Fibroblast of skin of back (primary cell): Measurements from ENCODE around the gene SLC25A21.
"Not testable (repeated sequence)": the region's sequence is repeated elsewhere in the genome, so short reads cannot be mapped to it uniquely, and the experiment has no call there.

Experiments
- DNase-seq: peaks from one replicate; pipeline ENCODE4 v3.0.0-alpha.2; 2013

SLC25A21 gene

DNA sequence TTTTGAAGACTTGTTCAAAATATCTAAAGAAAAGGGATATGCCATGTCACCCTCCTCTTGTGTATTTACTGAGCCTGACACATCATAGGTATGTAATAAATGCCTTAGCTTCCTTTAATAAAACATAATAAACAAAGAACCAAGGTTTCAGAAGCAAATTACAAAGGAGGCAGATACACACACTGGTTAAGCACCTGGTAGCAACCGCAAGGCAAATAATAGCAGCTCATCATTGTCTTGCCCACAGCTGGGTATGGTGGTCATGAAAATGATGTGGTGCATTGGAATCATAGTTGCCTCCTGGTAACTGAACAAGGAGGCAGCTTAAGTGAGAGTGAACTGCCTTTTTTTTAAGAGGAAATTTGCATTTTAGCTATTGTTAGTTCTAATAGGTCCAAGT is 471.8 kb downstream of the SLC25A21 start:
- no peak for DNase-seq

DNA sequence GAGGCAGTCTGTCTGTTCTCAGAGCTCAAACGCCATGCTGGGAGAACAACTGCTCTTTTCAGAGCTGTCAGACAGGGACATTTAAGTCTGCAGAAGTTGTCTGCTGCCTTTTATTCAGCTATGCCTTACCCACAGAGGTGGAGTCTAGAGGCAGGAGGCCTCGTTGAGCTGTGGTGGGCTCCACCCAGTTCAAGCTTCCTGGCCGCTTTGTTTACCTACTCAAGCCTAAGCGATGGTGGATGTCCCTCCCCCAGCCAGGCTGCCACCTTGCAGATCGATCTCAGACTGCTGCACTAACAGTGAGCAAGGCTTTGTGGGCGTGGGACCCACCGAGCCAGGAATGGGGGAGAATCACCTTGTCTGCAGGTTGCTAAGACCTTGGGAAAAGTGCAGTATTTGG is 473.0 kb downstream of the SLC25A21 start:
- not testable (repeated sequence) for DNase-seq

- peak; percentile 0 for DNase-seq
These were observed 481.9 kb downstream of the SLC25A21 start for GRCh38 chr14:36690311-36691040.

- no peak for DNase-seq
These were observed 487.5 kb downstream of the SLC25A21 start for GRCh38 chr14:36684946-36685345.

- DNase-seq = no peak
These were observed 489.2 kb downstream of the SLC25A21 start for GRCh38 chr14:36683083-36683724.

DNA sequence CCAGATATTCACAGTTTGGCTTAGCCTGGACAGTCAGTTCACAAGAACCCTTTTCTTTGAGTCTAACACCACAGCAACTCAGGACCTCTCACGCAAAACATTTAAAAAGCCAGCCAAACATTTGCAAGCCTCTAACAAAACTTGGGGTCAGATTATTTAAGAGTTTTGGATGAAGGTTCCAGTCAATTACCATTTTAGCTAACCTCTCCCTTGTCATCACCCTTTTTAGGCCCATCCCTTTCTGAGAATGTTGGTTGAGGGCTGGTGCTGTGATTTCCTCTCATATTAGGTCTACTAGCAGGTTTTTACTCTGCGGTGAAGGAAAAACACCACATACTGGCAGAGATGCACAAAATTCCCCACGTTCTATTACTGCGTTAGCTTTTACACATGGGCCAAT is 490.1 kb downstream of the SLC25A21 start:
- DNase-seq = no peak

DNA sequence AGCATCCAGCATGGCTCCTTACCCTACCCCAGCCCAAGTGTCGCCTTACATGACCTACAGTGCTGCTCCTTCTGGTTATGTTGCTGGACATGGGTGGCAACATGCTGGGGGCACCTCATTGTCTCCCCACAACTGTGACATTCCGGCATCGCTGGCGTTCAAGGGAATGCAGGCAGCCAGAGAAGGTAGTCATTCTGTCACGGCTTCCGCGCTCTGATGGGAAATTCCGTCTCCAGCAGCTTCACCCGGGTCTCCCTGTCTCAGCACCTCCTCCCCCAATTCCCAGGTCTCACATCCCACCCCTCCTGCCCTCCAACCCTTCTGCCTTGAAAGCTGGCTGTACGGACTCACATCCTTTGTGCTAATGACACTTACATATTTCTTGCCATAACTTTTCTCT is 496.2 kb downstream of the SLC25A21 start:
- DNase-seq = no peak

GRCh38 chr14:36675581-36675980 is 496.8 kb downstream of the SLC25A21 start:
- no peak for DNase-seq

DNA sequence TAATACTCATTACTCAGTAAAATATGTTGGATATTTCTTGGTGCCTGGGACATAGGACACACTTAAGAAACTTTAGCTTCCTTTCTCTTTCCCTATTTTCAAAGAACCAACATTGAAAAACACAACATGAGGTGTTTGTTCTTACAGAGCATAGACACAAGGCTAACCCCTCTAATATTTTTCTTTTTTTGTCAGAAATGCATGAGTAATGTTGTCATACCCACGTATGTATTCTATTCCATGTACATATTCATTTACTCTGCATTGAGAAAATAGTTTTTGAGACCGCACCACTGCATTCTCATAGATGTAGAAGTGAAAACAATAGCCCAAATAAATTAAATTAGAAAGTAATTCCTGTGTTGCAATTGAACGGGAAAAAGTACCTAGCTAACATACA is 497.7 kb downstream of the SLC25A21 start:
- no peak for DNase-seq

- no peak for DNase-seq
These were observed 500.3 kb downstream of the SLC25A21 start for GRCh38 chr14:36672095-36672494.

- DNase-seq = no peak
These were observed 501.3 kb downstream of the SLC25A21 start for GRCh38 chr14:36671149-36671548.

DNA sequence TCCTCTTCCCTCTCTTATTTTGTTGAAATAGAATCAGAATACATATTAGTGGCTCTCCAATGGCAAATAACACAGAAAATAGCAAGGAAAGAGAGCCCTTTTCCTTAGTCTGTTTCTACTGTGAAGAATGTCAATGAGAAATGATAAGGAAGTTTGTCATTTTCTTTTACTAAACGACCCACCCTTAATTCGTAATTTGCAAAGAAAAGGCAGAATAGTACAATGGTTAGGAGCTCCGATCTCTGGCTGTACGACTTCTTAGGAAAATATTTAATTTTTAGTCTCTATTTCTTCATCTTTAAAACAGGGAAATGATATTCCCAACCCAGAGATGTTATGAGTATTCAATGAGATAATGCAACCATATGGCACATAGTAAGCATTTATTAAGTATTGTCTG is 504.7 kb downstream of the SLC25A21 start:
- no peak for DNase-seq

DNA sequence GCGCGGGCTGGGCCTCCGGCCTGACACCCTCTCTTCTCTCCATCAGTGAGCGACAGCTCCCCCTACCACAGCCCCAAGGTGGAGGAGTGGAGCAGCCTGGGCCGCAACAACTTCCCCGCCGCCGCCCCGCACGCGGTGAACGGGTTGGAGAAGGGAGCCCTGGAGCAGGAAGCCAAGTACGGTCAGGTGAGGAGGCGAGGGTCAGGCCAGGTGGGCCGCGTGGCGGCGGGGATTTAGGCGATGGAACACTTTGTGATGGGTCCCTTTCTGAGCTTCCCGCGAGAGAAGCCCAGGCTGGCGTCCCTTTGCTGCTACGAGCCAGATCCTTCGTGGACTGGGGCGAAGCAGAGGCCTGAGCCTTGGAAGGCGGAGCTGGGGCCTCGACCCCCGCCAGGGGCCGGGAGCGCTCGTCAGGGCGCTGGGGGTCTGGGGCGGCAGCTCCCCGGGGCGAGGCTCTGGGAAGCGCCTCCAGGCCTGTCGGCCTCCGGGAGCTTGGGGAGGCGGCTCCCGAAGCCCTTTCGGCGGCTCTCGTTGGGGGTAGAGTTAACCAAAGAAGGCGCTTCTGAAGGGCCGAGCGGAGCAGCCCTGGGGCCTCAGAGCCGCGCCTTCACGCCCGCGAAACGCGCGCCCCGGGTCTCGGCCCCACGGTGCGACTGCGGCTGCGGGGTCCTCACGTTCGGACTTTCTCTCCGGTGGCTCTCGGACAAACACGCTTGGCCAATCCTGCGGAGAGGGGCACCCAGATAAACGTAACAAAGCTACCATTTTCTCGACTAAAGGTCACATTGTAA is 505.8 kb downstream of the SLC25A21 start:
- no peak for DNase-seq

DNA sequence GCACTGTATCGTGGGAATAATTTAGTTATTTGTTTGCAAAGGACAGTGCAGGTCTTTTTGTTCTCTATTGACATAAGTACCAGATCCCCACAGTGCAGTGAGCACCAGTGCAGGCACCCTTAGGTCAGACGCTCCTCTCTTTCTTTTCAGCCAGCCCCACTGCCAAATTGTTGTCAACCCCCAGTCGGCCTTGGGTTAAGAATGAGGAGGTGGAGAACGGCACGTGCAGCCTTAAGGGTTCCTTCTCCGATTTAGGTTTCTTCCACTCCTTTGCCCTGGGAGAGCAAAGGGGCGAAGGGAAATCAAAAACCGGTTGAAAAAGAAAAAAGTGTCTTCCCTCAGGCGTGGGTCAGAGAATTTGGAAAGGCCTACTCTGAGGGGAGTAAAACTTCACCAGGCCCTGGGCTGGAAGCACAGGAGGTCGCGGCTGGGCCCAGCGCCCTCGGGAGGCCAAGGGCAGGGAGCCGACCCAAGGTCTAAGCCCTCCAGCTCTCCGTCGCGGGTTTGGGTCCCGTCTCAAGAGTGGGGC is 506.5 kb downstream of the SLC25A21 start:
- DNase-seq = no peak

- no peak for DNase-seq
These were observed 507.8 kb downstream of the SLC25A21 start for GRCh38 chr14:36664322-36665193.

DNA sequence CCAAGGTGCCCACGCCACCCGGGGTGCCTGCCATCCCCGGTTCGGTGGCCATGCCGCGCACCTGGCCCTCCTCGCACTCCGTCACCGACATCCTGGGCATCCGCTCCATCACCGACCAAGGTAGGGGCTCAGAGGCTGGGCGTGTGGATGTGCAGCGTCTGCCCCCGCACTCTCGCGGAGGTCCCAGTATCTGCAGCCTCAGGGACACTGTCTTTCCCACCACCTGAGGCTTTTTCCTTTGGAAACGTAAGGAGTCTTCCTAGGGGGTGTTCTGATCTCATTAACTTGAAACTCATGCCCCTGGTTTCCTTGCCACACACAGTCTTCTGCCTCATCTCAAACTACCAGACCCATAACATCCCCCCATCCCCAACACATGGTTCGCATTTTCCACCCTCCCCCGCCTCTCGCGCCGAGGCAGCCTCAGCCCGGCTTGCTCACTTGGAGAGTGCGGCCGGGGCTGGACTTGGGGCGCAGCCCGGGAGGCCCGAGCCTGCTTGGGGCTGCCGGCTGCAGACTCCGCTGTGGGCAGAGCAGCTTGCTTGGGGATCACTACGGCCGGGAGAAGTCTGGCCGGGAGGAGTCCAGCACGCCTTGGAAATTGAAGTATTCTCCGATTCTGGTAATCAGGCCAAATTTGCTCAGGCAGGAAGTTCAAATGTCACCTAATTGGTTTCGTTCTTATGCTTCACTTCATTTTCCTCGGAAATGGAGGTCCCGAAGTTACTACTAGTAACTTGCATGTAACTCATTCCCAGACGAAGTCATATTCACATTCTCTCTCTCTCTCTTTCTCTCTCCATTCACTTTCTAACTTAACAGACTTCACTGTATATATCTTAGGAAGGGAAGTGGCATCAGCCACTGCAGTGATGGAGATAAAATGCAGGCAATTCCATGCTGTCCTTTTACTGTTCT is 508.7 kb downstream of the SLC25A21 start:
- no peak for DNase-seq

- DNase-seq = no peak
These were observed 509.6 kb downstream of the SLC25A21 start for GRCh38 chr14:36662543-36663403.

DNA sequence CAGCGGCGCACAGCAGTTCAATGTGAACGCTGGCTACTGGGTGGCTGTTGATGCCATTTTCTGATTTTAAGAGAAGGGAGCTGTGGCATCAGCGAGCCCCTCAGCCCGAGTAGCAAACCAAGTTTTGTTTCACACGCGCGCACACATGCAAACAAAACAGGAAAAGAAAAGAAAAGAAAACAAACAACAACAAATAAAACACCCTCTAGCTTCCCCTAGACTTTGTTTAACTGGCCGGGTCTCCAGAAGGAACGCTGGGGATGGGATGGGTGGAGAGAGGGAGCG is 510.2 kb downstream of the SLC25A21 start:
- no peak for DNase-seq

DNA sequence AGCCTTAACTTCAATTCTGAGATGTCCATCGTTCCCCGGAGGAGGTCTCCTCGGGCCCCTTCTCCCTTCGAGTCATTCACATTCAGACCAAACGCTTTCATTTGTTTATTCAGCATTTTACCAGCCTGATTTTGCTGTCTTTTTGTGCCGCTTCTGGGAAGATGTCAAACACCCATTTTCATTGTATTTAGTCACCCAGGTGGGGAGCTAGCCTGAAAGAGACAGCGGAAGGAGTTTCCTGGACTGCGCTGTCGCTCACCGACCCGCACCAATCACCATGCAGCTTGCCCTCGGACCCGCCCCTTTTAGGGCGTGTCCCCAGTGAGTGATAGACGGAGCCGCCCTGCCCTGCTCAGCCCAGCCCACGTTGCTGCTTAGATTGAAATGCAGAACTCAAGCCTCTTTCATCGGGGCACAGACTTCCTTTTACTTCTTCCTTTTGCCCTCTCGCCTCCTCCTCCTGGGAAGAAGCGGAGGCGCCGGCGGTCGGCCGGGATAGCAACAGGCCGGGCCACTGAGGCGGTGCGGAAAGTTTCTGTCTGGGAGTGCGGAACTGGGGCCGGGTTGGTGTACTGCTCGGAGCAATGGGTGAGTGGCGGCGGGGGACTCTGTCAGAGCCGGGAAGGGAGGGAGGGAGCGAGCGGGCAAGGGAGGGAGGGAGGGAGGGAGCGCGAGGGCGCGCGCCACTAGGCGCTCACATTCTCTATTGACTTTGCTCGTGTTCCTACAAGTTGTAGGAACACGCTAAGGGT is 510.7 kb downstream of the SLC25A21 start, which contains the start of gene PAX9:
TSS of gene PAX9 (plus strand) at position 355 of the 752 bp plus-strand sequence. CDS start at position 585, 230 bp downstream.
- peak; percentile 46 for DNase-seq
